Suprapubic skin (tissue), 4 donors: ENCODE data around the gene CCDC85A.
"Not testable (repeated sequence)": the region's sequence is repeated elsewhere in the genome, so short reads cannot be mapped to it uniquely, and the experiment has no call there.

Experiments used
- CTCF ChIP-seq, 2 donors: fragments of 200-600 bp in 1 of 2; fragments of 450-650 bp in 1 of 2; sonication (generic) in 1 of 2; IDR thresholded peaks; one replicate each; pipeline ENCODE4 v1.5.1; 2016 to 2019; ENCODE audit warnings: antibody characterized with exemption in 2 of 2, mild to moderate bottlenecking in 1 of 2, moderate library complexity in 1 of 2
- EP300 ChIP-seq: sonication (generic); formaldehyde crosslinking; IDR thresholded peaks from one replicate; pipeline ENCODE4 v1.6.1; 2017; ENCODE audit warnings: antibody characterized with exemption
- POLR2A ChIP-seq, 2 donors: fragments of 450-650 bp; IDR thresholded peaks; one replicate each; pipeline ENCODE4 v1.6.1; 2017; ENCODE audit warnings: antibody characterized with exemption in 2 of 2, mild to moderate bottlenecking in 2 of 2, moderate library complexity in 2 of 2
- POLR2AphosphoS5 ChIP-seq, 3 donors: sonication (generic); formaldehyde crosslinking; IDR thresholded peaks; one replicate each; pipeline ENCODE4 v1.6.1; 2017; ENCODE audit warnings: antibody characterized with exemption in 3 of 3

GRCh38 chr2:56159875-56160274 is 23.9 kb upstream of the CCDC85A start:
- not testable (repeated sequence) for TF ChIP-seq POLR2AphosphoS5 (IDR thresholded peaks at IDR 0.05); POLR2A (IDR thresholded peaks at IDR 0.05); EP300; CTCF (IDR thresholded peaks at IDR 0.05)
